Right hindlimb (tissue), 1 donor: ENCODE results near the gene PKNOX2.

ENCODE experiments used
- DNase-seq: peaks from one replicate; pipeline ENCODE4 v3.0.0-alpha.2; 2018

Gene PKNOX2

GRCh38 chr11:125423247-125423849 is 258.8 kb downstream of the PKNOX2 start:
- no peak for DNase-seq

DNA sequence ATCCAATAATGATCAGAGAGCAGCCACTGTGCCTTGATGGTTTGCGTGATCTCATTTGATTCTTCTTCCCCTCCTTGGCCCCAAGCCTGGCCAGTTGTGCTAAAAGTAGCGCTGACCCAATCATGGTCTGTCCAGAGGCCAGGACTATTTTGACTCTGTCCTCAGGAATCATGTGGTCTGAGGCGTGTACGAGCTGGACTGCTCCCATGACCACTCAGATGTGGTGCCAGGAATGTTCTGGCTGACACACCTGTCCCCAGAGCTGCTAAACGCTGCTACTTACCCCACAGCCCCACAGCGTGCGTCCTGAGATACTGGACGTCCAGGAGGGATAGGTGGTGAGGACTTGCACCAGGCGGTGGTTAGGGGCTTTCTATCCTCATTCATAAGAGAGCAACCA is 261.1 kb downstream of the PKNOX2 start:
- peak; percentile 54 for DNase-seq

DNA sequence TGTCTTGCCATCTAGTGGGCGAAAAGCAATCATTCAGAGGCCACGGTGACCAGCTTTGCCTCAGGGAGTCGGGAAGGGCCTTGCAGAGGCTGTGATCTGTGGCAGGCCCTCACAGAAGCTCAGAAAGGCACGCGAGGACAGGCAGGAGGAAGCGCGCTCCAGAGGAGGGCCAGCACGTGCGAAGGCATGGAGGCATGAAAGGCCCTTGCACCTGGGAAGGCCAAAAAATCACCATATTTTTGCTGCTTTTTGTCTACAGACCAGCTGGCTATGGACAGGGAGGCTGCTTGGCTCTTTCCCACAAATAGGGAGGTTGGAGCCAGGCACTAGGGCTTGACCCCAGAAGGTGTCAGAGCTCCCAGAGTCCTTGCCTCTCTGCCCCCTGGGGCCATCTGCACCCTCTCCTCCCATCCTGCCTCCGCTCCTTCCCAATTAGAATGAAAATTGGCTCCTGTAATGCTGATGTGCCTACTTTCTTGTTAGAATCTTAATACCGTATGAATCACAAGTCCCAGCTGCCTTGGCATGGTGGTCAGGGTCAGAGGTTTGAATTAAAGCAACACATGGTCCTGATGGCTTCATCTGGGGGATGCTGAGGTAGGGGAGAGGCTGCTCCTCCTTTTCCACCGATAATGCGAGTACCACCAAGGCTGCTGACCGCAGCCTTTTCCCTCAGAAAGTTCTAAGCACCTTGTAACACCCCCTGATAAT is 262.4 kb downstream of the PKNOX2 start:
- no peak for DNase-seq

GRCh38 chr11:125428486-125429173 is 264.1 kb downstream of the PKNOX2 start:
- no peak for DNase-seq

- peak; percentile 59 for DNase-seq
These were observed 264.7 kb downstream of the PKNOX2 start for GRCh38 chr11:125429174-125429707.

GRCh38 chr11:125429807-125430678 is 265.5 kb downstream of the PKNOX2 start:
- no peak for DNase-seq

- DNase-seq: no peak
These were observed 266.5 kb downstream of the PKNOX2 start for GRCh38 chr11:125431009-125431408.

DNA sequence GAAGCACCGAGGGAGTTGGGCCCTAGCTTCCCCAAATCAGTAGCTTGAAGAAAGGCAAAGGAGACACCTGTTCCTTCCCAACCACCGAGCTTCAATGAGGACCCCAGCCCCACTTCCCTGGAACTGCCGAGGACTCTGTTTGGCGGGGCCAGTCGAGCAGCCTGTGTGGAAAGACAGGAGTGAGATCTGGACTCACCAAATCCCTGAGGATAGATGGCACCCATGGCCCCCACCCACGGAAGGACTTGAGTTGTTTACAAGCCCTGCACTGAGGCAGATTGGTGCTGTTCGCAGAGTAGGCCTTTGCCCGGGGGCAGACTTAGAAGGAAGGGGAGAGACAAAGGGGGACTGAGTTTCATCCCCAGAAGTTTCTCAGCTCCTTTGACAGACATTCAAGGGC is 266.9 kb downstream of the PKNOX2 start:
- DNase-seq: no peak

- peak; percentile 49 for DNase-seq
These were observed 269.0 kb downstream of the PKNOX2 start for GRCh38 chr11:125433454-125434121.

DNA sequence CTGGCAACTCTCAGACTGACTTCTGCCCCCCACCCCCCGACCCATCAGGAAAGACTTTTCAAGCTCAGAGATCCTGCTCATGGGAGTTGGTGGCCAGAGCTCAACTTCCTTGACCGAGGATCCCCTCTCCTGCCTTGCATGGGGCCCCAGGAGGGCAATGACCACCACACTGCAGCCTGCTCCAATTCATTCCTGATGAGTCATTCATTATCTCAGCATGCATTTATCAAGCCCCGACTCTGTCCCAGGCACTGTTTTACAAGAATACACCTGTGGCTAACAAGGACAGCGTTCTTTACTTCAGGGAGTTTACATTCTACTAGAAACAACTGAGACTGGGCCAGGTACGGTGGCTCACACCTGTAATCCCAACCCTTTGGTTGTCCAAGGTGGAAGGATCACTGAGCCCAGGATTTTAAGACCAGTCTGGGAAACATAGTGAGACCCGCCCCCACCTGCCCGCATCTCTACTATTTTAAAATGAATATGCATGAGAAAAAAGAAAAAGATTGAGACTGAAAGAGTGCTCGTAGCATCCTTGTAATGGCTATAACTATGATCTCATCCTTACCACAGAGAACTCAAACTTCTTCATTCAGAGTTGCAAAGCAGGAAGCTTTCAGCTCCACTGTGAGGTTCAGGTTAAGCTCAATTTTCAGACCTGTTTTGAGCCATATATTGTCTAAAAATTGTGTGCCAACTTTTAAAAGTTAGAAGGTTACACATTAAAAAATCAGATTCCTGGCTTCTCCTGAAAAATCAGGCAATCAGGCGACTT is 271.1 kb downstream of the PKNOX2 start:
- DNase-seq: no peak

DNA sequence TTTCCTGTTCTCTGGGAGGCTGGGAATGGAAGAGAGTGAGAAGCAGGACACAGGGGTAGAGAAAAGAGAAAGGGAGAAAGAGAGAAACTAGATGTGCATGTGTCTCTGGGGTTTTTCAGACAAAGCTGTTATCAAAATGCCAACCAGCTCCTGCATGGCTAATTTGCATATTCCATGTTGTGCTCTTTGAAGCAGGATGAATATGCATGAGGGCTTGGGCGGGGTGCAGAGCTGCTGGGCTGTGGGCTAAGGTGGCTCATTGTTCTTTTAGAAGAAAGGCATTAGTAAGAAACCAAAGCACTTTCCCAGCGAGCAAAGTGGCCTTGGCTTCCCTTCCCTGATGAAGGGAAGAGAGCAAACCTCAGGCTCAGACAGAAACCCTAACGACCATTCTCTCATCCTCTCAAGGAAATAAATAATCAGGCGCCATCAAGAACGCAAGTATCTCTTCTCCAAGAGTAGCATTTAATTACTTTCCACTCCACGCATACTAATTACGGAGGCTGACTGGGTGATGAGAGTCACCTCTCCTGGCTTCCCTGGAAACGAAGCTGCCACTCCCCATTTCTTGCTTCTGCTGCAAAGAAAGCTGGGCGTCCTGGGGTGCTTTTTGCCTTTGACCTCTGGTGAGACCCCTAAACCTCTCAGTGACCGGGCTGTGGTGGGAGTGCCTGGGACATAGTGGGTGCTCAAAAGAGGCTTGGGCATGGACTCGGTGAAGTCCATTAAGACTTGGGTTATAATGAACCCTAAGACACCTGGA is 277.3 kb downstream of the PKNOX2 start:
- DNase-seq: no peak

DNA sequence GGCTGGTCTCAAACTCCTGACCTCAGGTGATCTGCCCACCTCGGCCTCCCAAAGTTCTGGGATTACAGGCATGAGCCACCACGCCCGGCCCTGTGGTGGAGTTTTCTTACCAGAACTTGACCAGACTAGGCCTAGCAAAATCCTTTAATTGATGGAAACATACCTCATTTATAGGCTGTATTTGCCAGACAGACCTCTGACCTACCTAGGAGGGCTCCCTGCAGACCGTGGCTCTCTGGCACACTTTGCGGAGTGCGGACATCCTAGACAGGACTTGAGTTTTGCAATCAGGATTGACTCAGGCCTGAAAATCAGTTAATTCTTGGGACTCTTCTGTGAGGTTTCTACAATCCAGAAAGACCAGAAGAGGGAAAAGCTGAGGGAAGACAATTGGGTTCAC is 278.4 kb downstream of the PKNOX2 start:
- no peak for DNase-seq

GRCh38 chr11:125443767-125444311 is 279.3 kb downstream of the PKNOX2 start:
- no peak for DNase-seq

- no peak for DNase-seq
These were observed 281.2 kb downstream of the PKNOX2 start for GRCh38 chr11:125445731-125446130.

GRCh38 chr11:125446279-125446678 is 281.7 kb downstream of the PKNOX2 start:
- DNase-seq: no peak

DNA sequence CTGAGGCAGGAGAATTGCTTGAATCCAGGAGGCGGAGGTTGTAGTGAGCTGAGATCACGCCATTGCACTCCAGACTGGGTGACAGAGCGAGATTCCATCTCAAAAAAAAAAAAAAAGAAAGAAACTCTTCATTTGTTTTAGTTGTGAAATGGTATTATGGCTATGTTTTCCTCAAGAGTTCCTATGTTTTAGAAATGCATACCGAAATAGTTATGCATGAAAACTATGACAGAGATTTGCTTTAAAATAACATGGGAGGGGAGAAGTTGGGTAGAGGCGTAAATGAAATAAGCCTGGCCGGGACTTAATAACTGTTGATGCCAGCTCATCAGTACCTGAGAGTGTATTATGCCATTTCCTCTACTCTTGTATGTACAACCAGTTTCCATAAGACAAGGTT is 283.2 kb downstream of the PKNOX2 start:
- no peak for DNase-seq

DNA sequence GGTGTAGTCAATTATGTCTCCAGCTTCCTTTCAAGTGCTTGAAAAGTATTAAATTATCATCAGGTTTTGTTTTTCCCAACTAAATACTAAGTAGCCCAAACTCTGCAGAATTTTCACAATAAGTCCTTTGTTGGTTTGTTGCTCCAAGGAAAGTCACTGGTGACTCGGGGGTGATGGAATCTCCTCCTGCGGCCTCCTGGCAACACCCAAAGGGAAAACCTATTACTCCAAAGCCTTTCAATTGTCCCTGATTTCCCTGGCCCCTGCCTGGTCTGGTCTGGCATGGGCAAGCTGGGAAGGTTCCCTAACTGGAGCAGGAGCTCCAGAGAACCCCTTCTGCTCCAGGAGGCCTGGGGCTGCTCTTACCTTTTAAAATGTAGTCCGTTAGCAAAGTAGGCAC is 283.6 kb downstream of the PKNOX2 start:
- DNase-seq: no peak

- no peak for DNase-seq
These were observed 285.0 kb downstream of the PKNOX2 start for GRCh38 chr11:125449565-125449964.

- DNase-seq: peak; percentile 38
These were observed 287.0 kb downstream of the PKNOX2 start for GRCh38 chr11:125451400-125452124.

DNA sequence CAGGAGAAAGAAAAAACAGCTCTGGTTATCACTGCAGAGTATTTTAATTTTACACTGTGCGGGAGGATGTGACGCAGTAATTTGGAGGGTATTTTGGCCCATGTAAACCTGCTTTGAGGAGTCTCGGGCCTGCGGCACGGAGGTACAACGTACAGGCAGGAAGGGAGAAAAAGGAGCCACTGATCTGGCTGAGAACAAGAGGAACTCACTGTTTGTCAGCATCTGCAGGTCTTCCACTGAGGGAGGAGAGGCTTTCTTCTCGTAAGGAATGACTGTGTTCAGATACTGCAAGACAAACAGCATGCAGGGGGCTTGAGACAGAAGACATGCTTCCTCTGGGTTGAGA is 287.5 kb downstream of the PKNOX2 start:
- DNase-seq: no peak
